Lower leg skin (tissue), 3 donors: ENCODE data around the gene TNFRSF19.

Experiments used
- POLR2A ChIP-seq, 2 donors: fragments of 450-650 bp; IDR thresholded peaks; one replicate each; pipeline ENCODE4 v1.6.1; 2016 to 2017; ENCODE audit warnings: antibody characterized with exemption in 2 of 2, mild to moderate bottlenecking in 1 of 2, moderate library complexity in 1 of 2
- TF ChIP-seq, protein P1 (sequence below), 3 donors: fragments of 450-650 bp; IDR thresholded peaks; one replicate each; pipeline ENCODE4 v1.5.1; 2016; ENCODE audit warnings: antibody characterized with exemption in 3 of 3, mild to moderate bottlenecking in 3 of 3, moderate library complexity in 2 of 3

DNA sequence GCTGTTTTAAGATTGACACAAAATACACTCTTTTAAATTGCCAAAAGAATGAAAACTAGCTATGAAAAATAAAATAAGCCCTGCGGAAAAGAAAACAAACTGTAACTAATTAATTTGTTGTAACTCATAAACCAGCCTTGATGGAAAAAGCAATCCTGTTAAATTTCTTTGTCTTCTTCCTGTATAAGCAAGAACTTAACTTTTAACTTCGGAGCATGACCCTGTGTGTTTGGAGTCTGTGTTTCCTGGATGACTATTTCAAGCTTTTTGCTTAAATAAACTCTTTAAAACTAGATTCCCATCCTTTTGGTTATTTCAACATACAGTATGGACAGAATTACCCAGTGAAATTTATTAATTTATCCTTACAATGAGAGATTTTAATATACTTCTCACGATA is 122.6 kb downstream of the TNFRSF19 start:
- TF ChIP-seq, protein P1, sequence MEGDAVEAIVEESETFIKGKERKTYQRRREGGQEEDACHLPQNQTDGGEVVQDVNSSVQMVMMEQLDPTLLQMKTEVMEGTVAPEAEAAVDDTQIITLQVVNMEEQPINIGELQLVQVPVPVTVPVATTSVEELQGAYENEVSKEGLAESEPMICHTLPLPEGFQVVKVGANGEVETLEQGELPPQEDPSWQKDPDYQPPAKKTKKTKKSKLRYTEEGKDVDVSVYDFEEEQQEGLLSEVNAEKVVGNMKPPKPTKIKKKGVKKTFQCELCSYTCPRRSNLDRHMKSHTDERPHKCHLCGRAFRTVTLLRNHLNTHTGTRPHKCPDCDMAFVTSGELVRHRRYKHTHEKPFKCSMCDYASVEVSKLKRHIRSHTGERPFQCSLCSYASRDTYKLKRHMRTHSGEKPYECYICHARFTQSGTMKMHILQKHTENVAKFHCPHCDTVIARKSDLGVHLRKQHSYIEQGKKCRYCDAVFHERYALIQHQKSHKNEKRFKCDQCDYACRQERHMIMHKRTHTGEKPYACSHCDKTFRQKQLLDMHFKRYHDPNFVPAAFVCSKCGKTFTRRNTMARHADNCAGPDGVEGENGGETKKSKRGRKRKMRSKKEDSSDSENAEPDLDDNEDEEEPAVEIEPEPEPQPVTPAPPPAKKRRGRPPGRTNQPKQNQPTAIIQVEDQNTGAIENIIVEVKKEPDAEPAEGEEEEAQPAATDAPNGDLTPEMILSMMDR (IDR thresholded peaks at IDR 0.05) = no peak
- no peak for TF ChIP-seq POLR2A (IDR thresholded peaks at IDR 0.05)
